ENCODE data around the gene LETM1. TPM values are rescaled to one million over a fixed set of nuclear protein-coding genes. Genes with fewer than 3 reads are reported as not detected.

Gene LETM1
- total RNA-seq, 2 donors from 2014 or later, result 45.7 to 52.4 TPM

- DNase-seq, result no peak
- H3K4me1 Mint-ChIP-seq, result no peaks in the 10 kb centered on the region
- WGBS, 2 experiments (ENCODE audit: insufficient coverage in 1 of 2, insufficient read length in 1 of 2), result 94 to 95% methylated on average over 26 to 40 of the region's 41 CpGs
- H3K27ac Mint-ChIP-seq, result no peak overlapping the region
- no peaks in the 10 kb centered on the region for H3K36me3 ChIP-seq (ENCODE audit: control insufficient read depth, insufficient read depth, low read length)
- H3K9ac ChIP-seq (ENCODE audit: extremely low read depth, low read length, poor library complexity, severe bottlenecking), result no peak overlapping the region
- TF ChIP-seq CTCF (conservative IDR thresholded peaks at IDR 0.05), result no peak
- H3K27me3 ChIP-seq (ENCODE audit: control insufficient read depth, insufficient read depth, low read length, poor library complexity, severe bottlenecking), result no peaks in the 10 kb centered on the region
- no peak overlapping the region for H3K4me3 ChIP-seq (ENCODE audit: low read length)
- H3K27me3 Mint-ChIP-seq (ENCODE audit: insufficient read depth), result no peaks in the 10 kb centered on the region
- no peaks in the 10 kb centered on the region for H3K9me3 Mint-ChIP-seq
- H3K4me1 ChIP-seq (ENCODE audit: control insufficient read depth, insufficient read depth, low read length), result peaks cover 7% of the 10 kb centered on the region
- no peak overlapping the region for H3K27ac ChIP-seq (ENCODE audit: low read depth, low read length)
- no peaks in the 10 kb centered on the region for H3K9me3 ChIP-seq (ENCODE audit: control insufficient read depth, low read length)
- H3K4me3 Mint-ChIP-seq, result no peak overlapping the region
- H3K36me3 Mint-ChIP-seq (ENCODE audit: low read depth), result peaks cover 13% of the 10 kb centered on the region
Measured at GRCh38 chr4:1799387-1800375, 56.3 kb downstream of the LETM1 start.

- Mint-ChIP-seq H3K4me1 (no peaks in the 10 kb centered on the region), H3K4me3 (no peak overlapping the region), H3K36me3 (ENCODE audit: low read depth) (peaks cover 11% of the 10 kb centered on the region), H3K9me3 (no peaks in the 10 kb centered on the region), H3K27me3 (ENCODE audit: insufficient read depth) (no peaks in the 10 kb centered on the region), H3K27ac (no peak overlapping the region)
- no peak for DNase-seq
- Histone ChIP-seq H3K27ac (ENCODE audit: low read depth, low read length) (no peak overlapping the region), H3K9ac (ENCODE audit: extremely low read depth, low read length, poor library complexity, severe bottlenecking) (no peak overlapping the region), H3K36me3 (ENCODE audit: control insufficient read depth, insufficient read depth, low read length) (no peaks in the 10 kb centered on the region), H3K4me1 (ENCODE audit: control insufficient read depth, insufficient read depth, low read length) (peaks cover 7% of the 10 kb centered on the region), H3K27me3 (ENCODE audit: control insufficient read depth, insufficient read depth, low read length, poor library complexity, severe bottlenecking) (no peaks in the 10 kb centered on the region), H3K4me3 (ENCODE audit: low read length) (no peak overlapping the region), H3K9me3 (ENCODE audit: control insufficient read depth, low read length) (no peaks in the 10 kb centered on the region)
- TF ChIP-seq CTCF (conservative IDR thresholded peaks at IDR 0.05), result no peak
- 94% methylated on average over 25 to 30 of the region's 30 CpGs for WGBS, 2 experiments (ENCODE audit: insufficient coverage in 1 of 2, insufficient read length in 1 of 2)
Measured at GRCh38 chr4:1798580-1799386, 57.2 kb downstream of the LETM1 start.

DNA sequence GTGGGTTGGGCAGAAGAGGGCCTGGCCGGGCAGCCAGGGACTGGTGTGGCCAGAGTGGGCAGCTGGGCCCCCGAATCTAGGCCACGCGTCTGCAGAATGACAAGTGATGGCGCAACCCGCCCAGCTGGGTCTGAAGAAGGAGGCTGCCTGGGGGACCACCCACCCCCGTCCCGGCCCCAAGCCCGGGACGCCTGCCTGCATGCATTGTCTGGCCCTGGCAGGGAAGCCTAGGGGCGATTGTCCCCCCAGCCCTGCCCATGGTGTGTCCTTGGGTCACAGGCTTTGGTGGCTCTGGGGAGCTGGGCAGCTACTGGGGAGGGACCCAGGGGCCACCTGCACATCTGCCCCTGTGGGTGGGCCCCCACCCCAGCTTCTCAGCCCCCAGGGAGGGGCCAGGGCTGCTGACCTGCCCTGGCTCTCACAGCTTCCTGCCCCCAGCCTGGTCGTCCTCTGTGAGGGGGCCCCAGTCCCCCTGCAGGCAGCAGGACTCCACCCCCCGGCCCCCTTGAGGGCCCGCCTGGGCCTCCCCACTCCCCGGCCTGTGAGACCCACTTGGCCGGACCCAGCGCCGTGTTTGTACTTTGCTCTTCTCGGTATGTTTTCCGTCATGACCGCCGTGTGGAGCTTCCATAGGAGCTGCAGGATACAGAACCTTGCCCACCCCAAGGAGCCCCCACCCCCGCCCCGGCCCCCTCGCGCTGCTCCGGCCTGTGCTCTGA lies 57.9 kb downstream of the LETM1 start:
- no peaks in the 10 kb centered on the region for H3K27me3 Mint-ChIP-seq (ENCODE audit: insufficient read depth)
- H3K36me3 Mint-ChIP-seq (ENCODE audit: low read depth), result peaks cover 9% of the 10 kb centered on the region
- no peak for DNase-seq
- Histone ChIP-seq H3K27me3 (ENCODE audit: control insufficient read depth, insufficient read depth, low read length, poor library complexity, severe bottlenecking) (no peaks in the 10 kb centered on the region), H3K9ac (ENCODE audit: extremely low read depth, low read length, poor library complexity, severe bottlenecking) (no peak overlapping the region), H3K27ac (ENCODE audit: low read depth, low read length) (no peak overlapping the region), H3K9me3 (ENCODE audit: control insufficient read depth, low read length) (no peaks in the 10 kb centered on the region), H3K36me3 (ENCODE audit: control insufficient read depth, insufficient read depth, low read length) (no peaks in the 10 kb centered on the region), H3K4me1 (ENCODE audit: control insufficient read depth, insufficient read depth, low read length) (peaks cover 7% of the 10 kb centered on the region), H3K4me3 (ENCODE audit: low read length) (no peak overlapping the region)
- no peak overlapping the region for H3K27ac Mint-ChIP-seq
- no peaks in the 10 kb centered on the region for H3K4me1 Mint-ChIP-seq
- no peak for TF ChIP-seq CTCF (conservative IDR thresholded peaks at IDR 0.05)
- no peak overlapping the region for H3K4me3 Mint-ChIP-seq
- 88 to 92% methylated on average over 11 to 27 of the region's 27 CpGs for WGBS, 2 experiments (ENCODE audit: insufficient coverage in 1 of 2, insufficient read length in 1 of 2)
- H3K9me3 Mint-ChIP-seq, result no peaks in the 10 kb centered on the region
